ENCODE results near the gene OSBPL7. TPM values are rescaled to one million over a fixed set of nuclear protein-coding genes. Genes with fewer than 3 reads are reported as not detected.

OSBPL7 gene
- total RNA-seq, 1 experiment from 2014 or later, result 20.5 TPM

- H4K20me1 ChIP-seq (ENCODE audit: insufficient read depth), result no peaks in the 10 kb centered on the region
- H3K9me2 ChIP-seq (ENCODE audit: insufficient read depth), result no peaks in the 10 kb centered on the region
- DNase-seq (ENCODE audit: low read depth, low spot score) (no peak), ATAC-seq (no peak)
- peak overlapping the region; percentile 86 for H3K4me2 ChIP-seq (ENCODE audit: low read length)
- no peaks in the 10 kb centered on the region; a peak in 1 of 4 replicates for H3K36me3 ChIP-seq (ENCODE audit: control insufficient read depth in 1 of 2, insufficient read depth in 2 of 2, low read length in 2 of 2)
- ChIA-PET RAD21 (ENCODE audit: low non-redundant PET in 1 of 2, low total read pairs in 2 of 2, uncharacterized antibody in 2 of 2, unreplicated experiment in 2 of 2) (interaction anchor here (1.0 to 1.3 kb wide), 3 partner anchors 9 to 39 kb away, joined by 4 to 5 read pairs (median 5); partner anchors contain the start of gene SCRN2 (in 1 of the 2)), CTCF (interaction anchor here (0.7 to 12.6 kb wide), 10 partner anchors 8 to 168 kb away, joined by 3 to 393 read pairs (median 6); partner anchors contain the start of genes LRRC46, MRPL10, SCRN2 and SP2), POLR2A (interaction anchor here (0.8 to 3.2 kb wide), 7 partner anchors 7 to 45 kb away, joined by 3 to 15 read pairs (median 4); partner anchors contain the start of genes SCRN2 and SP2)
- BruUV-seq (replicated peaks), result TSS peak; percentile 50
- H3K79me2 ChIP-seq (ENCODE audit: insufficient read depth, low read length), result peaks cover 23% of the 10 kb centered on the region; the same call in 1 of the 2 replicates
- H3K4me3 ChIP-seq (replicated peaks in 1 of 2; ENCODE audit: low read depth in 1 of 2, low read length in 2 of 2), result peak overlapping the region; percentile 78 to 89
- H3K9me3 ChIP-seq (ENCODE audit: control insufficient read depth in 1 of 2, insufficient read depth in 1 of 2, low read depth in 1 of 2, low read length in 2 of 2), result no peaks in the 10 kb centered on the region
- peak overlapping the region; percentile 81 for H3K9ac ChIP-seq (ENCODE audit: low read length)
- H3K27ac ChIP-seq (ENCODE audit: low read depth, low read length), result peak overlapping the region; percentile 63
- peak overlapping the region; percentile 62 for H2AFZ ChIP-seq (ENCODE audit: low read depth, low read length, poor library complexity, severe bottlenecking)
- peaks cover 13% of the 10 kb centered on the region; the same call in 1 of the 2 replicates for H3K27me3 ChIP-seq (ENCODE audit: insufficient read depth, low read length)
- H3K4me1 ChIP-seq (ENCODE audit: control insufficient read depth in 1 of 2, insufficient read depth in 2 of 2, low read length in 2 of 2), result peaks cover 13 to 30% of the 10 kb centered on the region in 2 experiments
- intact Hi-C loops (cut with micrococcal nuclease), result no loop called here
- no peak for TF ChIP-seq ELF1 (IDR thresholded peaks at IDR 0.05; ENCODE audit: borderline replicate concordance, low read depth)
- TF ChIP-seq, protein P1, sequence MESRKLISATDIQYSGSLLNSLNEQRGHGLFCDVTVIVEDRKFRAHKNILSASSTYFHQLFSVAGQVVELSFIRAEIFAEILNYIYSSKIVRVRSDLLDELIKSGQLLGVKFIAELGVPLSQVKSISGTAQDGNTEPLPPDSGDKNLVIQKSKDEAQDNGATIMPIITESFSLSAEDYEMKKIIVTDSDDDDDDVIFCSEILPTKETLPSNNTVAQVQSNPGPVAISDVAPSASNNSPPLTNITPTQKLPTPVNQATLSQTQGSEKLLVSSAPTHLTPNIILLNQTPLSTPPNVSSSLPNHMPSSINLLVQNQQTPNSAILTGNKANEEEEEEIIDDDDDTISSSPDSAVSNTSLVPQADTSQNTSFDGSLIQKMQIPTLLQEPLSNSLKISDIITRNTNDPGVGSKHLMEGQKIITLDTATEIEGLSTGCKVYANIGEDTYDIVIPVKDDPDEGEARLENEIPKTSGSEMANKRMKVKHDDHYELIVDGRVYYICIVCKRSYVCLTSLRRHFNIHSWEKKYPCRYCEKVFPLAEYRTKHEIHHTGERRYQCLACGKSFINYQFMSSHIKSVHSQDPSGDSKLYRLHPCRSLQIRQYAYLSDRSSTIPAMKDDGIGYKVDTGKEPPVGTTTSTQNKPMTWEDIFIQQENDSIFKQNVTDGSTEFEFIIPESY (IDR thresholded peaks at IDR 0.05; ENCODE audit: extremely low read depth, insufficient replicate concordance, low read length), result no peak
- TF ChIP-seq CEBPB (IDR thresholded peaks at IDR 0.05; ENCODE audit: low read depth), result no peak
- TF ChIP-seq JUND (IDR thresholded peaks at IDR 0.05), result no peak
- no peak for TF ChIP-seq ZFX (IDR thresholded peaks at IDR 0.05)
- TF ChIP-seq, protein P2, sequence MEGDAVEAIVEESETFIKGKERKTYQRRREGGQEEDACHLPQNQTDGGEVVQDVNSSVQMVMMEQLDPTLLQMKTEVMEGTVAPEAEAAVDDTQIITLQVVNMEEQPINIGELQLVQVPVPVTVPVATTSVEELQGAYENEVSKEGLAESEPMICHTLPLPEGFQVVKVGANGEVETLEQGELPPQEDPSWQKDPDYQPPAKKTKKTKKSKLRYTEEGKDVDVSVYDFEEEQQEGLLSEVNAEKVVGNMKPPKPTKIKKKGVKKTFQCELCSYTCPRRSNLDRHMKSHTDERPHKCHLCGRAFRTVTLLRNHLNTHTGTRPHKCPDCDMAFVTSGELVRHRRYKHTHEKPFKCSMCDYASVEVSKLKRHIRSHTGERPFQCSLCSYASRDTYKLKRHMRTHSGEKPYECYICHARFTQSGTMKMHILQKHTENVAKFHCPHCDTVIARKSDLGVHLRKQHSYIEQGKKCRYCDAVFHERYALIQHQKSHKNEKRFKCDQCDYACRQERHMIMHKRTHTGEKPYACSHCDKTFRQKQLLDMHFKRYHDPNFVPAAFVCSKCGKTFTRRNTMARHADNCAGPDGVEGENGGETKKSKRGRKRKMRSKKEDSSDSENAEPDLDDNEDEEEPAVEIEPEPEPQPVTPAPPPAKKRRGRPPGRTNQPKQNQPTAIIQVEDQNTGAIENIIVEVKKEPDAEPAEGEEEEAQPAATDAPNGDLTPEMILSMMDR (IDR thresholded peaks at IDR 0.05 in 2 of 3, conservative IDR thresholded peaks at IDR 0.05 in 1 of 3; ENCODE audit: borderline replicate concordance in 1 of 3, insufficient read depth in 1 of 3, low read depth in 2 of 3, low read length in 2 of 3), result no peak
- TF ChIP-seq, protein P3, sequence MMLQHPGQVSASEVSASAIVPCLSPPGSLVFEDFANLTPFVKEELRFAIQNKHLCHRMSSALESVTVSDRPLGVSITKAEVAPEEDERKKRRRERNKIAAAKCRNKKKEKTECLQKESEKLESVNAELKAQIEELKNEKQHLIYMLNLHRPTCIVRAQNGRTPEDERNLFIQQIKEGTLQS (IDR thresholded peaks at IDR 0.05), result no peak
These were observed 28.7 kb upstream of the OSBPL7 start for GRCh38 chr17:47850373-47850691.

Data from HCT116 (cell line).